ENCODE data around the gene CCN6. TPM values are rescaled to one million over a fixed set of nuclear protein-coding genes. Genes with fewer than 3 reads are reported as not detected.

Gene CCN6
- total RNA-seq, 2 experiments from 2014 or later, result not detected

DNA sequence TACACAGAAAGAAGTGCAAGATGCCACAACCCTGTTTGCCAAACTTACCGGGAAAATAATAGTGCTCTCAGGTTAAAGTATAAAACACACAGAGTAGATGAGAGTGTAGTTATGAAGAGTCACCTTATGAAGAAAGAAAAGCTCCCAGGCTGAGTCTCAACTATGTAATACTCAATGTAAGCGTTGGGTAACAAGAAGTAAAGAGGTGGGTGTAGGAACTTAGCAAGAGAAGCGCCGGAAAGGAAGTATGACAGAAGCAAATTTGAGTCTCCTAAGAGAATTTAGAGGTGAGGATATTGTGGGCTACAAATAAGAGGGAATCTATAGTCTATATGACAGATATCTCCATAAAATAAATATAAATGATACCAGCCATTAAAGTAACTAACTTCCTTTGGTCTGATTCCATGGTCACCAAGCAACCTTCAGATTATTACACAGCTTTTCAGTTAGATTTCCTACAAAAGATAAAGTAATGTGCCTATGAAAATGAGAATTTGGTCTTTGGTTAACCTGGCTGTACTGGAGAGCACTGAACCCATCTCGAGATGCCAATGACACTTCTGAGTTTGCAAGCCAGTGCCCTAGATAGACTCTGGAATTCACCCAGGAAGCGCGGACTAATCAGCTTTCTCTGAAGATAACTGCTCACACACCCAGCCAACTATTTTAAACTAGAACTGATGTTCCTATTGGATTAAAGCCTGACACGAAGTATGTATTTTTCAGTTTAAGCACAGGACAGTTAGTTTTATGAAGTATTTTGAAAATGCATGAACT is 31.6 kb downstream of the CCN6 start:
- CTCF ChIA-PET, result interaction anchor here (1.1 to 2.2 kb wide), 3 partner anchors 10 to 78 kb away, joined by 4 to 16 read pairs (median 4); no protein-coding TSS in a partner anchor
- peaks cover 25% of the 10 kb centered on the region for H3K36me3 ChIP-seq (ENCODE audit: insufficient read depth, low read length)
- intact Hi-C loops (cut with DNase I, micrococcal nuclease), result loop anchor here (2.0 to 10.0 kb wide), 6 partner anchors 75 to 1901 kb away; partner anchors contain the start of genes CDC40 (in 1 of the 2) and REV3L (in 1 of the 2)
- peaks cover 0 to 6% of the 10 kb centered on the region in 2 experiments for H3K27me3 ChIP-seq (ENCODE audit: control insufficient read depth in 1 of 2, insufficient read depth in 2 of 2, low read length in 2 of 2)
- peaks cover 11% of the 10 kb centered on the region for H3K4me1 Mint-ChIP-seq (ENCODE audit: low read depth)
- peaks cover 3% of the 10 kb centered on the region for H3K4me1 ChIP-seq (ENCODE audit: insufficient read depth, low read length)
- TF ChIP-seq, protein P1, sequence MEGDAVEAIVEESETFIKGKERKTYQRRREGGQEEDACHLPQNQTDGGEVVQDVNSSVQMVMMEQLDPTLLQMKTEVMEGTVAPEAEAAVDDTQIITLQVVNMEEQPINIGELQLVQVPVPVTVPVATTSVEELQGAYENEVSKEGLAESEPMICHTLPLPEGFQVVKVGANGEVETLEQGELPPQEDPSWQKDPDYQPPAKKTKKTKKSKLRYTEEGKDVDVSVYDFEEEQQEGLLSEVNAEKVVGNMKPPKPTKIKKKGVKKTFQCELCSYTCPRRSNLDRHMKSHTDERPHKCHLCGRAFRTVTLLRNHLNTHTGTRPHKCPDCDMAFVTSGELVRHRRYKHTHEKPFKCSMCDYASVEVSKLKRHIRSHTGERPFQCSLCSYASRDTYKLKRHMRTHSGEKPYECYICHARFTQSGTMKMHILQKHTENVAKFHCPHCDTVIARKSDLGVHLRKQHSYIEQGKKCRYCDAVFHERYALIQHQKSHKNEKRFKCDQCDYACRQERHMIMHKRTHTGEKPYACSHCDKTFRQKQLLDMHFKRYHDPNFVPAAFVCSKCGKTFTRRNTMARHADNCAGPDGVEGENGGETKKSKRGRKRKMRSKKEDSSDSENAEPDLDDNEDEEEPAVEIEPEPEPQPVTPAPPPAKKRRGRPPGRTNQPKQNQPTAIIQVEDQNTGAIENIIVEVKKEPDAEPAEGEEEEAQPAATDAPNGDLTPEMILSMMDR (IDR thresholded peaks at IDR 0.05), result no peak
- no peak for DNase-seq
- H3K4me3 ChIP-seq (ENCODE audit: low read length), result no peak overlapping the region
- H3K9me3 Mint-ChIP-seq, result no peaks in the 10 kb centered on the region
- H3K4me3 Mint-ChIP-seq, result peak overlapping the region; percentile 77
- POLR2A ChIA-PET, result interaction anchor here (0.6 kb wide), 1 partner anchor 27 kb away, joined by 3 read pairs; no protein-coding TSS in a partner anchor
- no peak overlapping the region for H3K27ac ChIP-seq (ENCODE audit: low read depth in 1 of 2, low read length in 2 of 2)
- H3K27me3 Mint-ChIP-seq, result peaks cover 15% of the 10 kb centered on the region
- peaks cover 45% of the 10 kb centered on the region for H3K36me3 Mint-ChIP-seq (ENCODE audit: low read depth)
- no peaks in the 10 kb centered on the region for H3K9me3 ChIP-seq (ENCODE audit: control insufficient read depth in 1 of 2, insufficient read depth in 1 of 2, low read length in 2 of 2)
- no peak overlapping the region for H3K27ac Mint-ChIP-seq
- no peak for ATAC-seq (ENCODE audit: poor library complexity)

DNA sequence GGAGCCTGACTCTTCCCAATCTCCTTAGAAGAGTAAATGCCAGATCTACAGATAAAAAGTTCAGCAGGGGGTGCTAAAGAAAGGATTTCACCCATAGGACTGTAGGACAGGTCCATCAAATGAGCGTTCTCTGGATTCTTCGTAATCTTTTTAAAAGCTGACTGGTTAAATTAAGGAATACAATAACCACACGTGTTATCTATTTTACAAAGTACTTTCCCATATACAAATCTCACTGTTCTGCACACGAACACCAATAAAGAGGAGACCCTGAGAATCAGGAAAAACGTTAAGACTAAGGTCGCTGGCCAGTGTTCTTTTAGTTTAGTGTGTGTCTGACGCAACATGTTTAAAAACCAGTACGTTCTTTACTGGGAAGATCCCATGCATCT is 32.8 kb downstream of the CCN6 start:
- no peak overlapping the region for H3K27ac Mint-ChIP-seq
- peaks cover 18% of the 10 kb centered on the region for H3K36me3 ChIP-seq (ENCODE audit: insufficient read depth, low read length)
- H3K9me3 ChIP-seq (ENCODE audit: control insufficient read depth in 1 of 2, insufficient read depth in 1 of 2, low read length in 2 of 2), result no peaks in the 10 kb centered on the region
- peaks cover 3% of the 10 kb centered on the region for H3K4me1 ChIP-seq (ENCODE audit: insufficient read depth, low read length)
- ChIA-PET POLR2A (interaction anchor here (0.8 to 1.8 kb wide), 15 partner anchors 10 to 1273 kb away, joined by 3 to 11 read pairs (median 5); partner anchors contain the start of genes CDK19, GTF3C6, REV3L and TRAF3IP2), CTCF (interaction anchor here (1.1 to 2.2 kb wide), 7 partner anchors 12 to 828 kb away, joined by 3 to 16 read pairs (median 4); a partner anchor contains a TSS)
- ATAC-seq (ENCODE audit: poor library complexity) (peak; percentile 5), DNase-seq (peak in 3 of 14 experiments; percentile 19 to 48 (median 44))
- TF ChIP-seq, protein P1 (IDR thresholded peaks at IDR 0.05), result peak; percentile 22
- H3K4me3 Mint-ChIP-seq, result no peak overlapping the region
- peak overlapping the region; percentile 88 for H3K4me3 ChIP-seq (ENCODE audit: low read length)
- H3K27me3 Mint-ChIP-seq, result peaks cover 22% of the 10 kb centered on the region
- intact Hi-C loops (cut with DNase I, micrococcal nuclease), result loop anchor here (1.0 to 10.0 kb wide), 6 partner anchors 43 to 1902 kb away; partner anchors contain the start of genes CDC40 (in 1 of the 2) and REV3L (in 1 of the 2)
- peaks cover 39% of the 10 kb centered on the region for H3K36me3 Mint-ChIP-seq (ENCODE audit: low read depth)
- peaks cover 11% of the 10 kb centered on the region for H3K4me1 Mint-ChIP-seq (ENCODE audit: low read depth)
- H3K27me3 ChIP-seq (ENCODE audit: control insufficient read depth in 1 of 2, insufficient read depth in 2 of 2, low read length in 2 of 2), result peaks cover 0 to 6% of the 10 kb centered on the region in 2 experiments
- no peaks in the 10 kb centered on the region for H3K9me3 Mint-ChIP-seq
- H3K27ac ChIP-seq (ENCODE audit: low read depth in 1 of 2, low read length in 2 of 2), result peak overlapping the region; percentile 60 to 84

DNA sequence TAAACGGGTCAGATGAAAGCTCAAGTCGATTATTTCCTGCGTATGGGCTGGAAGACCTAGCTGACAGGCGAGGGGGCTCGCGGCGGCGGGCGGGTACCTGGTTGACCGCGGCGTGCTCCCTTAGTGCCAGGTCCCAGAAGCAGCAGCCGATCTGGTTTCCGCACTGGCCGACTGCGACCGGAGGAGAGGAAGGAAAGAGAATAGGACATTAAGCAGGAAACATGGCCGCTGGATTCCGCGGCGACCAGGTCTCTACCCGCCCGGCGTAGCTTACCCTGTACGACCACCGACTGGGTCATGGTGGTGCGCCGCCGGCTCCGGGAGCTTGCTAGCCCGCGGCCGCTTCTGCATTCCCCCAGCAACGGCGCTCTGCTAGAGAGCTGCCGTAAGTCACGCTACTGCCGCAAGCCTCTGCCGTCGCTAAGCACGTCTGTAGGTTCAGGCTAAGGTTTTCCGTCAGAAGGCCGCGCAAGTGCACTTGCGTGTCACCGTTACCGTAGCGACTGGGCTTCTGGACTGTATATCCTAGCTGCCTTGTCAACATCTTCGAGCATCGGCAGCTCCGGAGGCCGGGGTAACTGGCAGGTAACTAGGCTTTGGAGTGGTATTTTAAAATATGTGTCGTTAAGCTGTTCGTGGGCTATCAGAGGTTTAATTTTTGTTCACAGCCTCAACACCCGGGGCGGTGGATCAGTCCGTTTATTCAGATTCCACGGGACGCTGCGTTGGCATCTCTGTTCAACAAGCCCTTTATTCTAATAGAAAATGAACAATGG is 33.4 kb downstream of the CCN6 start, which contains the start of the genes FAM229B and TUBE1:
TSS of gene FAM229B (plus strand) at position 456 of the 776 bp plus-strand sequence. CDS start 11,693 bp downstream, outside the sequence.
TSS of gene TUBE1 (minus strand) at position 347 of the 776 bp plus-strand sequence. CDS start at position 299, 48 bp downstream.
- ATAC-seq (ENCODE audit: poor library complexity) (peak; percentile 97), DNase-seq (peak; percentile 81 to 98 (median 84))
- H3K4me1 ChIP-seq (ENCODE audit: insufficient read depth, low read length), result peaks cover 3% of the 10 kb centered on the region
- Mint-ChIP-seq H3K36me3 (ENCODE audit: low read depth) (peaks cover 33% of the 10 kb centered on the region), H3K9me3 (no peaks in the 10 kb centered on the region), H3K27me3 (peaks cover 28% of the 10 kb centered on the region), H3K4me3 (no peak within 1 kb of the TSS), H3K4me1 (ENCODE audit: low read depth) (peaks cover 11% of the 10 kb centered on the region), H3K27ac (no peak within 1 kb of the TSS)
- intact Hi-C loops (cut with DNase I, micrococcal nuclease), result loop anchor here (1.0 to 10.0 kb wide), 6 partner anchors 44 to 1903 kb away; partner anchors contain the start of genes CDC40 (in 1 of the 2) and REV3L (in 1 of the 2)
- peaks cover 0 to 6% of the 10 kb centered on the region in 2 experiments for H3K27me3 ChIP-seq (ENCODE audit: control insufficient read depth in 1 of 2, insufficient read depth in 2 of 2, low read length in 2 of 2)
- H3K4me3 ChIP-seq (ENCODE audit: low read length), result peak within 1 kb of the TSS; percentile 88
- no peaks in the 10 kb centered on the region for H3K9me3 ChIP-seq (ENCODE audit: control insufficient read depth in 1 of 2, insufficient read depth in 1 of 2, low read length in 2 of 2)
- CTCF ChIA-PET, result interaction anchor here (1.1 to 2.2 kb wide), 5 partner anchors 17 to 828 kb away, joined by 3 to 16 read pairs (median 4); a partner anchor contains a TSS
- H3K36me3 ChIP-seq (ENCODE audit: insufficient read depth, low read length), result peaks cover 18% of the 10 kb centered on the region
- POLR2A ChIA-PET, result interaction anchor here (0.8 to 1.8 kb wide), 17 partner anchors 9 to 1273 kb away, joined by 3 to 11 read pairs (median 4); partner anchors contain the start of genes AMD1, CDK19, GTF3C6 and REV3L
- peak within 1 kb of the TSS; percentile 60 to 84 for H3K27ac ChIP-seq (ENCODE audit: low read depth in 1 of 2, low read length in 2 of 2)
- TF ChIP-seq, protein P1 (IDR thresholded peaks at IDR 0.05), result no peak
